Activated CD8-positive, alpha-beta memory T cell treated with anti-CD3 and anti-CD28 coated beads, Interleukin-2, amount 50 U/mL, for 48 hours (primary cell): Measurements from ENCODE around the gene SH3PXD2A.
"Not testable (repeated sequence)": the region's sequence is repeated elsewhere in the genome, so short reads cannot be mapped to it uniquely, and the experiment has no call there.

Experiments used
- DNase-seq: peaks from one replicate; pipeline ENCODE4 v3.0.0-alpha.2; 2020

Gene SH3PXD2A

DNA sequence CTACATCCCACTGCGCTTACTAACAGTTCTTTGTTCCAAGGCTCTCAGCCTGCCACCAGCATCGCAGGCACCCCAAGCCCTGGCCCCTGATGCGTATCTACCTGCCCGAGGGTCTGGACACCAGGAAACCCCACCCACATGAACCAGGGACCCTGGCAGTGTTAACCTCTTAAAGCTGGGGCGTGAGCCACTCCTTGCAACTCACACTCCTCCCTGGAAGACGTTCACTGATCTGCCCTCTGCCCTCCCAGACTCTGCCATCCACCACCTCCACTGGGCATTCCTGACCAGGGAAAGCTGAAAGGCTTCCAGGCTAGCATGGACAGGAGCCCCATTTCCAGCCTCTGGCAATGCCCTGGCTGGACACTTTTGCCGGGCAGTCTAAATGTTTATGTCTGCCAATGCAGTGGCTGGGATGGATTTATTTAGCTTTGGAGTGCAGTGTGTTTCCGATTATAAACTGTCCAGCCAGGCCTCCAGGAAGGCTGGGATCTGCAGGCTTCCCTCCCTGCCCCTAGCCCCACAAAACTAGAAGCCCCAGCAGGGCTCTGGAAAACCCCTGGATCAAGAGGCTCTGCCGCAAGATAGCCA lies 244.4 kb downstream of the SH3PXD2A start:
- no peak for DNase-seq

DNA sequence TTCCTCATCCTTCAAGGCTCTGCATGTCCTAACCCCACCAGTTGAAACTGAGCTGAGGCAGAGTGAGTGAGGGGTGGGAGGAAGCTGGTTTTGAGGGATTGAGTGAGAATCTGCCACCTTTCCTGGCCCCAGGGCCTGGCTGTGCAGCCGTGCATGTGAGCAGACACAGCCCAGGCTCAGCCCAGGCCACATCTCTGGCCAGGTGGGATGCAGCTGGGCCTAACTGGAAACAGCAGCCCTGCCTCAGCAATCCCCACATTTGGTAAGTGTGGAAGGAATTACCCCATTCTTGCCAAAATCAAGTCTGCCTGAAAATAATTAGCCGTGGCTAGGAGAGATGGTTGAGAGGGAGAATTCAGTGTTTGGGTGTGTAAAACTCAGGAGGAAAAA lies 245.3 kb downstream of the SH3PXD2A start:
- DNase-seq, result no peak

DNA sequence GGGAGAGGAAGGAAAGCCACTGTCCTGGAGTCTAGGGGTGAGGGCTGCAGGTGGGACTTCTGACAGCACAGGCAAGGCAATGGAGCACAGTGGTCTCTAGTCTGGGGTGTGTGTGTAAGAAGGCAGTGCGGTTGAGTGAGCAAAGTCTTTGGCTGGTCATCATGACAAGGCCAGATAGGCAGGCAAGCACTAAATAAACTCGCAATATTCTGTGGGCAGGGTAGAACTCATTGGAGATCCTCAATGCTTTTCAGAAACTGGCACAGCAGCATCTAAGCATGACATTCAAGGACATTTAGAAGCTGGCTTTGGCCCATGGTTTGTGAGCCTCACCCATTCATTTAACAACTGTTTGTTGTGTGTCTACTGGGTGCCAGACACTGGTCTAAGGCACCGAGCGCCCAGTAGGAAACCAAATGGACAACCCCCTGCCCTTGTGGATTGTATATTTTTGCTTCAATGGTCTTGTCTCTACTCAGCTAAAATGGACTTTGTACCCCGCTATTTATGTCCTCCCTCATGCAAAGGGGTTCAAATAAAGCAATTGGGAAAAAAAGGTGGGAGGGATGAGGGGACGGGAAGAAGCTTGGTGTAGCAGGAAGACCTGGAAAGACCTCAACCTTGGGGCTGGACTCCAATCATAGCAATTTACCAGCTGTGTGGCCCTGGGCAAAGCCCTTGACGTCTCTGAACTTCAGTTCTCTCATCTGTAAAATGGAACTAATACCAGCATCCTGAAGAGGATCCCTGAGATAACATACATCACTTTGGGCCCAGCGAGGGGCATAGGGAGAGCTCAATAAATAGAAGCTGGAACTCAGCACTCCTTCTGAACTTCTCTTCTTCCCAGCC lies 245.9 kb downstream of the SH3PXD2A start:
- no peak for DNase-seq

DNA sequence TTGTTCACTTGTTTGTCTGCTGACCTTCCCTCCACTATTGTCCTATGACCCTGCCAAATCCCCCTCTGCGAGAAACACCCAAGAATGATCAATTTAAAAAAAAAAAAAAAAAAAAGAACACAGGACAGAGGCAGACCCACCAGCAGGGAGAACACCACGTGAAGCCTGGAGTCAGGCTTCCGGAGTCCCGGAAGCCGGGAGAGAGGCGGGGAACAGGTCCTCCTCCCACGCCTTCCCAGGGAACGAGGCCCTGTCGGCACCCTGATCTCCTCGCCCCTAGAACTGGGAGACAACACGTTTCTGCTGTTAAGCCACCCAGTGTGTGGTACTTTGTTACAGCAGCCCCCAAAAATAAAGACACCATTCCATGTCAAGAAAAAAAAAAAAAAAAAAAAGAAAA lies 247.3 kb downstream of the SH3PXD2A start:
- DNase-seq, result not testable (repeated sequence)

DNA sequence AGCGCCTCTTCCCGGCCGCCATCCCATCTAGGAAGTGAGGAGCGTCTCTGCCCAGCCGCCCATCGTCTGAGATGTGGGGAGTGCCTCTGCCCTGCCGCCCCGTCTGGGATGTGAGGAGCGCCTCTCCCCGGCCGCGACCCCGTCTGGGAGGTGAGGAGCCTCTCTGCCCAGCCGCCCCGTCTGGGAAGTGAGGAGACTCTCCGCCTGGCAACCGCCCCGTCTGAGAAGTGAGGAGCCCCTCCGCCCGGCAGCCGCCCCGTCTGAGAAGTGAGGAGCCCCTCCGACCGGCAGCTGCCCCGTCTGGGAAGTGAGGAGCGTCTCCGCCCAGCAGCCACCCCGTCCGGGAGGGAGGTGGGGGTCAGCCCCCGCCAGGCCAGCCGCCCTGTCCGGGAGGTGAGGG lies 248.3 kb downstream of the SH3PXD2A start:
- not testable (repeated sequence) for DNase-seq

DNA sequence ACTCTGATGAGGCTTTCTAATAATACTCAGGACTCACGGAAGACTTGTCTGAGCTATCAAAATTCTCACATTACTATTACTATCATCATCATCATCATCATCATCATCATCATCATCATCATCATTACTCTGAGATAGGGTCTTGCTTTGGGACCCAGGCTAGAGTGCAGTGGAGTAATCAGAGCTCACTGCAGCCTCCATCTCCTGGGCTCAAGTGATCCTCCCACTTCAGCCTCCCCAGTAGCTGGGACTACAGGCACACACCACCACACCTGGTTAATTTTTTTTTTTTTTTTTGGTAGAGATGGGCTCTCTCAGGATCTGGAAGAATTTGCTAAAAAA lies 249.3 kb downstream of the SH3PXD2A start:
- DNase-seq, result not testable (repeated sequence)

DNA sequence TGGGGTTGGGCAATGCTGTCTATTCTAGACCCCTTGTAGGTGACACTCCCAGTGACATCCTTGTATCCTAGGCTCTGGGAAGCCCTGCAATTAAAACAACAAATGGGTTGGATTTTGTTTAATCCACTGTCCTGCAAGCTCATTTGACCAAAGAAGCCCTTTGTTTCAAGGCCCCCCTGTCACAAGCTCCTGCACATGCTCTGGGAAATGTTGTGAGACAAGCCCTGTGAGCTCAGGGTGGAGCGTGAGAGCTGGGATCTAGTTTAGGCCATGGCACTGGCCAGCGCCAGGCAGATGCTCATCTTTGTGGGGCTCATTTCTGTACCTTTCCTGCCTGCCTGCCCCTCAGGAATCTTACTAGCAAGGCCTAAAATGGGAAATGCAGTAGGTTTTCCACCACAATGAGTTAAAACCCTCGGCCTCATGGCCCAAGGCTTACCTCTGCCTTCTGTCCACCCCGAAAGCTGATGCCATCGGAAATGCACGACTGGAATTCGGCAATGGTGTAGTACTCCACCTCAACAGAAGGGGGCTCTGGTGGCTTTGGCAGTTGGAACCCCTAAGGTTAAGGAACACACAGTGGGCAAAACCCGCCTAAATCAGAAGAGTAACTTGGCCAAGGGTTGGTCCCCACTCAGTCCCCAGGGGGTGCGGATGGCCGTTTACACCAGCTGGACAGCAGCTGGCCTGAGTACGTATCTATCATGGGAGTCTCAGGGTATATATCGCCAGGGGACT lies 249.8 kb downstream of the SH3PXD2A start:
- peak; percentile 70 for DNase-seq

DNA sequence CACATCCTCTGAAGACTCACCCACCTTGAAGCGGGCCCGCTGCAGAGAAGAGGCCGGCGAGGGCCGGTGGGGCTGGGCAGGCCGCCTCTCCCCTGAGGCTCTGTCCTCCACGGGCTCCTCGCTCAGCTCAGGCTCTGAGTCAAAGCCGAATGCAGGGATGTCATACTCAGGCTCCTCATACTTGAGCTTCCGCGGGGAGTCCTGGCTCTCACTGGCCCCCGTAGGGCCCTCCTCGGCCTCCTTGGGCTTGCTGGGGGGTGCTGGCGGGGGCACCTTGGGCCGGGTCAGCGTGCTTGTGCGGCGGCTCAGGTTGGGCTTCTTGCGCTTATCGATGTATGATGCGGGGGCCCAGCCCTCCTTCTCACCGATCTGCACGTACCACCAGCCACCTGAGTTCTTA lies 252.0 kb downstream of the SH3PXD2A start:
- DNase-seq, result no peak

DNA sequence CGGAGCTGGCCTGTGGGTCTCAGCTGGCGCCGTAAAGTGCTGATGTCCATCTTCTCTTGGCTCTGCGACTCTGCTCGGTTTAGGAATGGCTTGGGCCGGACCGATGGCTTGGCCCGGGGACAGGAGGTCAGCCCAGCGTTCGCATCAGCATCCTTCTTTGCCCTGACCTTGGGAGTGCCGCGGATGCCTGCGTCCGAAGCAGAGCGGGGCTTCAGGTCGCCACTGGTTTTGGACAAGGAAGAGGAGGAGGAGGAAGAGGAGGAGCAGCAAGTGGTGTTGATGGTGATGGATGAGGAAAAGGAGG lies 252.6 kb downstream of the SH3PXD2A start:
- DNase-seq, result no peak

DNA sequence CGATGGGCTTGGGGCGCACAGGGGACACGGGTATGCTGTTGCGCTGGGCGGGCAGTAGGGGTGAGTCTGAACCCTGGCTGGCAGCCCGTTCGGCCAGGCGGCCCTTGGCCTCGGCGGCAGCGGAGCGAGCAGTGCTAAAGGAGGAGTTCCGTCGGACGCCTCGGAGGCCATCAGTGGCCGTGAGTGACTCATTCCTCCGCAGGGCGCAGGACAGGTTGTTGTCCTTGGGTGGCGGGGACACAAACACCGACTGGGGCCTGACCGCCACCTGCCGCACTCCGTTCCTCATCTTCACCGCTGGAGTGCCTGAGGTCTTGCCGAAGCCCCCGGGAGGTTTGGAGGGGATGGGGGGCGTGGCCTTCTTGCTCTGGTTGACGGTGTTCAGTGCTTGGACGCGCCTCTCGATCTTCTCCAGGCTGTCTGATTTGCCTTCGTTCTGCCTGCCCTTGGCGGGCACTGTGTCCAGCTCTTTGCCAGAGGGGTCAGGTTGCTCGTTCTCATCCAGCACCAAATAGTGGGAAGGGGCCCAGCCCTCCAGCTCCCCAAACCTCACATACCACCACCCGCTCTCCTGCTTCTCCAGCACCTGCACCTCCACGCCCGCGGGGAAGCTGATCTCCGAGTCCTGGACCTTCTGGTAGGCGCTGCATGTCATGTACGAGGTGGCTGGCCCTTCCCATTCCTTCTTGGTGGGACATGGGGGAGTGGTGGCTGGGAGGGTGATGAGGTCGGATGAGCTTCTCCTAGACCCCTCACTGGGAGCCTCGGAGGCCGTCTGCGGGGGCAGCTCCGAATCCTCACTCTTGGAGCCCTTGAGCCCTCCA lies 253.1 kb downstream of the SH3PXD2A start:
- DNase-seq, result no peak

DNA sequence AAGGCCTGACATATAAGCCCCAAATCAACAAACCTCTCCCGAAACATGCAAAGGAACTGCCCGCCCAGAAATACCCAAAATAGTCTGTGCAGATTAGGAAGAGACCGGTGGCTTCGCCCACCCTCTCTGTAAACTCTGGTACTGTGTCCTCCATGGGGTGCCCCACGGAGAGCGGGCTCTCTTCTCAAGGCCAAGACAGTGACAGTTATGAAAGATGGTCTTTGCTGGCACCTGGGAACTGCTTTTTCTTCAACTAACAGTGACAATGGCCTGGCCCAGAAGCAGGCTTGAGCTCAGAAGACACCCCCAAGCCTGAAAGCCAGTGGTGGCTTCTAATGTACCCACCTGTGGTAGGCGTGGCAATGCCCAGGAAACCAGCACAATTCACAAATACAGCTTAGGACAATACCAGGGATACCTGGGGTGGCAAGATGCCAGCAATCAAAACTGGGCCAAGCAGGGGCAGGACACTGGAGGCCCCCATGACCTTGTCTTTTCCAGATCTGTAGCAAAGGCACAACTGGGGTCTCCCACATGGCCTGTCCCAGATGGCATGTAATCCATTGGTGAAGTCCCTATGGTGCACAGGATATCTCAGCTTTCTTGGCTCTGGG lies 254.3 kb downstream of the SH3PXD2A start:
- no peak for DNase-seq

DNA sequence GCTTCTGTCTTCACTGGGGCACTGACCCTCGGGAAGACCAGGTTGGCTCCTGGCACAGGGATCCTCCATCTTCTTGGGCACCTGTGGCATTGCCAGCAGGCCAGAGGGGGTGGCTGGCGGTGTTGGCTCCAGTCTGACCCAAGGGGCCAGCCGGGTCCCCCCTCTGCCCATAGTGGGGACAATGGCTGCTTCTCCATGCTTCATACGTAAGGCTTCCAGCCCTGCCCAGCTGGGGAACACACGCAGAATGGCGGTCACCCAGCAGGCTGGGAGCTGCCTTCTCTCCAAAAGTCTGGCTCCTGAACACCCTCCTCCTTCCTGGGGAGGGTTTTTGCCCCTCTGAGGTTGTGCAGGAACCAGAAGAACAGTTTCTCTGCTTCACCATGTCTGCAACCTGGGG lies 255.1 kb downstream of the SH3PXD2A start:
- DNase-seq, result no peak

DNA sequence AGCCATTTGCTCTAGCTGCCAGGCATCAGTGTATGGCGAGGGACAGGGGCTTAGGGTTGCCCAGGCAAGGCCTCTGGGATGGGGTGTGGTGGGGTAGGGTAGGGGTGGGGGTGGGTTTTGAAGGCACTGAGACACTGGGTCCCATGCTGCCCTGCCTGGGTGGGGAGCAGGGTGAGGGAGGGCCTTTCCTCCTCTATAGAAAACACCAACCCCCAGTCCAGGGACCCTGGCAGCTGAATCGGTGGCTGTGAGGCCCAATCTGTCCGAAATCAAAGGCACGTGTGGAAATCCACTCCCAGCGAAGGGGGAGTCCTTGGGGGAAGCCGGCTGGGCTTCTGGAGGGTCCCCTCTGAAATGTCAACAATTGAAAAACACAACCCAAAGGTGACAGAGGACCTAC lies 255.5 kb downstream of the SH3PXD2A start:
- no peak for DNase-seq

DNA sequence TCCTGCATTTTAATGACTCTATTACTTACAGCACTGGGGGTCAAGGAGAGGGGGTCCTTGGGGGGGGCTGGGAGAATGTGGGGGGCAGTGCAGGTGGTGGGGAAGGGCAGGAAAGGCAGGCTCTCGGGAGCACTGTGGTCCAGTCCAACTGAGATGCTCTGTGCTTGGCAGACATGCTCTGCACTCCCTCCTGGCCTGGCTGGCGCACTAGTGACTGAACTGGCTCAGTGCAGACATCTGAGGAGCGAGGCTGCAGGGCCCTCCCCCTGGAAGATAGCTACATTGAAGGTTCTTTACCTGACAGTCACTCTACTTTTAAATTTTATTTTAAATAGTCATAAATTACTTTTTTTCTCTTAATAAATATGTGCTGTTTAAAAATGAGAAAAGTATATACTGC lies 256.2 kb downstream of the SH3PXD2A start:
- DNase-seq, result no peak

DNA sequence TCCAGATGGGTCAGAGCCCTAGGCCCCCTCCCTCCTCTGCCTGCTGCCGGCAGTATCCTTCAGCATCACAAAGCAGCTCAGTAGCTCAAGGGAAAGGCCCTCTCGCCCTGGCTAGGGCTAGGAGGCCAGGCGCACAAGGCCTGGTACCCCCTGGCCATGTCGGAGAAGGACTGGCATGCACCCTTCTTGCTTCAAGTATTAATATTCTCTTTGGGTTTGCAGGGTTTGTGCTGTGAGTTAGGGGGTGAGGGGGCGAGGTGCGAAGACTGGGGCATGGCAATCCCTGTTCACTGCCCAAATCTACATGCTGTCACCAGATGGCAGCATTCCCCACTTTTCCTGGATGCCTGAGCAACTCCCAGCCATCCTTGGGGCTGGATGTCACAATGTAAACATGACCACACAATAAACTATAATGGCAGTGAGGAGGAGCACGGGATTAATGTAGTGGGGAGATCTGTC lies 256.7 kb downstream of the SH3PXD2A start:
- no peak for DNase-seq

DNA sequence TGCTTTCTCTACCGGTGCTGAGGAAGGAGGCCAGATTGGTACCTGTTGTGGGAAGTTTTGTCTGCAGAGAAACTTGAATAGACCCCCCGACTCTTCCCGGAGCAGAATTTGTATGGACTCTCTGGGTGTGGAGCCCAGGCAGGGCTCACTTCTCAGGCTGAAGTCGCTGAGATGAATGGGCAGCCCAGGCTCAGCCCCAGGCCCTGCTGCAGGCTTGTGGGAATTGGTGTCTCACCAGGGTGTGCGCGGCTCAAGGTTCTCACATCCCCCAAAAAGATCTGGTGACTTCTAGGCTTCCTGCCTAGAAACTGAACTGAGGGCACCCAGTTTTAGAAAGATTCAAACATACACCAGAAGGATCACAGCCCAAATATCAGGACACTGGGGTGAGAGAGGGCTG lies 258.4 kb downstream of the SH3PXD2A start:
- DNase-seq, result no peak

DNA sequence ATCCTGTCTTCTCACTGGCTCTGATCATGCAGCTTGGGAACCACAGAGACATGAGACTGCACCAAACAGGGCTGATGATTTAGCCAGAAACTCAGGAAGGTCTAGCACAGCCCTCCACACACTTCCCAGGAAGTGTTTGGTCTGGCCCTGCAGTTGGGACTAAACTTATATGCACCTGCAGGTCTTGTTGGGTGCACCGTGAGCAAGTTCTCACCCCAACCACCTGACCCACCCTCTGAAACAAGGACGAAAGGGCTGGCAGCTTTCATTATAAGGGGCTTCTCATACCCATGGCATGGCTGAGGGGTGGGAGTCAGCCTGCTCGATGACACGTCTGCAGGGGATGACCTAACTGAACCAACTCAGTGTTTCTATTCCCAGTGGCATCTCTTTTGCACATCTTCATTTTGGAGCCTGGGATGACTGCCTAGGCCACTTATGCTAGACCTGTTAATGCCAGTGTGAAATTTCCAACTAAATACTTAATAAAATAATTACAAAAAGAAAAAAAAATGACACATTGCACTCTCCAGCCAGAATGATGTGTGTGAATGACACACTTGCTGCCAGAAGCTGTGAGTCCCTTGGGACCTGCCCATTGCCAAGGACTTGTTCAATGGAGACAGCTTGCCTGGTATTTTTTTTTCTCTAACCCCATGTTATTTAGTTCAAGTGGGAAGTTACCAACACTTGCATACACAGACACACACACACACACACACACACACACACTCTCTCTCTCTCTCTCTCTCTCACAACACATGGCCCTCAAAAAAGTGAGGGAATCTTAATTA lies 259.2 kb downstream of the SH3PXD2A start:
- no peak for DNase-seq

DNA sequence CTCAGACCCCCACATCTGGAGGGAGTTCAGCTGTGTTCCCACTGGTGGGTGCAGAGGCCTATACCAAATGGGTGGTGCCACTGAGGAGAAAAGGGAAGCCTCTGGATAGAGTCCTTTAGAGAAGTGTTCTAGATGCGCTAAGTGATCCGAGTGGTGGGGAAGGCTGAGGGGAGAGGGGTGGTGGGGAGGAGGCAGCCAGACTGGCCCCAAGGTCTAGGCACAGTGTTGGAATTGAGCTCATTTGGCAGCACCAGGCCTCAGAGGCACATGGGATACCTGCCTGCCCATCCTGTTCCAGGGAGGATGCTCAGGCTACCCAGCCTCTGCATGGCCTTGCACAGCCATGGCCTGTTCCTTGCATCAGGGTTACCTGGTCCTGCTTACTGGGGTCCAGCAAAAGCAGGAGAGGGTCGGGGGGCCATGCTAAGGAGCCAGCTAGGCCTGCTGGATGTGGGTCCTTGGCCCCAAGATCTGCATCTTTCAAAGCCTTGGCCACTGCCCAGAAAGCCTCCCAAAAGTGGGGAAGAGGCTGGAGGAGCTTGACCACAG lies 262.3 kb downstream of the SH3PXD2A start:
- DNase-seq, result no peak

DNA sequence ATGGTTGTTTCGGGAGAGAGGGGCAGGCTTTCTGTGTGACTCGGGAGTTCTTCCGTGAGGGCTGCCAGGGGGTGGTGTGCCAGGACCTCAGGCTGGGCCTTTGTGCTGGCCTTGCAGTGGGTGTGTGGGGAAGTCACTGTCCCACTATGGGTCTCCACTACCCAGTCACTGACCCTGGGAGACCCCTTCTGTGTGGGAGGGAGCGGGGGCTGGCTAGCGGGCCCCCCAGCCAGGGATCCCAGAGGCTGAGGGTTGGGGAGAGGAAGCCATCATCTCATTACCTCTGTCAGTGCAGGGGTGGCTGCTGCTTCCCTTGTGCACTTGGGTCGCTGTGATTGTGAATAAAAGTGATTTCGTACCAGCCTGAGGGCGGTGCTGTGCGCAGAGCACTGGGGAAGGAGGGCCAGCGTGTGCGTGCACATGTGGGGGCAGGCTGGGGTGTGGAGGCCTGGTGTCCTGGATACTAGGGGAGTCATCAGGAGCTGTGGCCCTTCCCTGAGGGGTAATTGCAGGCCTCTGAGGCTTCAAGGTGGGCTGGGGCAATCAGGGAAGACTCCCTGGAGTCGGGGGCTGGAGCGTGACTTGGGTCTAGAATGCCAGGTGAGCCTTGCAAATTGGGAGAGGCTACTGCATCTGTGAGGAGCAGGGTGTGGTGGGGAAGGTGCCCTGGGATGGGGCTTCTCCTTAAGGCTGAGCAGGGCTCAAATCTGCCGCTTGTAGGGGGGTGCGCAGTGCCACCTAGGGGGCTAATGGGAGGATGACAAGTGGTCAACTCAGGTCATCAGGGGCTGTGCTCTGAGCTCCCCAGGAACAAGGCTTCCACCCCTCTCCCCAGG lies 263.0 kb downstream of the SH3PXD2A start:
- peak; percentile 74 for DNase-seq

DNA sequence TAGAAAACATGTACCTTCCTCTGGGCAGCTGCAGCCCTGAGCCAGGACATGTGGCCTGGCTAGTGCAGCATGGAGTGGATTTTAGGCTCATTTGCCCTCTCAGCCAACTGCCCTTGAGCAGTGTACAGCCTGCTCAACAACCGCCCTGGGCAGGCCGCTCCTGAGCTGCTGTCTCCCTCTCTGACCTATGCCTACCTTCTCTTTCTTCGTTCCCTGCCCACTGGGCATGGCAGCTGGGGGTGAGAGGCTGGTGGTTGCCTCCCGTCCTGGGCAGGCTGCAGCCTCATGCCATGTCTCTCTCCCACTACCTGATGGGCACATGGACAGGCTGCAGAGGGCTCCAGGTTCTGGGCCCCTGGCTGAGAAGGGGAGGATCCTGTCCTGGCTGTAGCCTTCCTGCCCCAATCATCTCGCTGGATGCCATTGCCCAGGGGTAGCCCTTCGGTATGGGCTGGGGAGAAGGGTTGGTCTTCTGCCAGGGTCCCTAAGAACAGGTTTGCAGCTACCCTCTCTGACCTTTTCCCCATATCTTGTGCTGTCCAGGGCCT lies 264.6 kb downstream of the SH3PXD2A start:
- DNase-seq, result no peak
